GM19193 (cell line): ENCODE data around the gene NAP1L1.

ENCODE experiments used
- POLR2A ChIP-seq: IDR thresholded peaks from 4 replicates; pipeline ENCODE4 v1.6.1; 2011; ENCODE audit not compliant: insufficient read depth, insufficient read length; ENCODE audit errors: extremely low read depth

Gene NAP1L1

DNA sequence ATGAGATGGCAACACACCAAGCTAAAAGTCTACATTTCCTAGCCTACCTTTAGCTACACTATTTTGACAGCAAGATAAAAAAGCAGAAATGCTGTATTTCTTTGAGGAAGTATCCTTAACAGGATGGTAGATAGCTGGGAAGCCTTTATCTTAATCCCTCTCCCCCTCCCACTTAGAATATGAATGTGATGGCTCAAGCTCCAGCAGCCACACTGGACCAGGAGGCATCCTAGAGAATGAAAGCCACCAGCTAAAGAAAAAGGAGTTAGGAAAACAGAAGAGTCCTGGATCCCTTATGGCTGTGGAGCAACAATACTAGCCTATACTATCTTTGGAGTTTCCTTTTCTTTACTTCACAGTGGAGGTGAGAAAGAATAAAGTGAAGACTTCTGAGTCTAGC is 15.1 kb downstream of the NAP1L1 start:
- no peak for TF ChIP-seq POLR2A

DNA sequence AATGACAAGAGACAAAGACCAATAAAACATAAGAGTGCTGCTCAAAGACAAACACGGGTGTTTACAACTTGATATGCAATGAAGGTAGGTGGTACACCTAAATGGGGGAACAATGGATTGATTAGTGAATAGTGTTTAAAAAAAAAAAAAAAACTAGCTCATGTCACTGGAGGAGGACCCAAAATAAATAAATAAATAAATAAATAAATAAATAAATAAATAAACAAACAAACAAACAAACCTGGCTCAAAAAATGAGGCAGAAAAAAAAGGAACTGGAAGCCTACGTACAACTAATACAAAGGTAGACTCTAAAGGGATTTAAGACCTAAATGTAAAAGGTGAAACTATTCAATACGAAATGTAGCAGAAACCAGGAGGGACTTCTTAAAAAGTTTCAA is 18.6 kb downstream of the NAP1L1 start:
- no peak for TF ChIP-seq POLR2A

DNA sequence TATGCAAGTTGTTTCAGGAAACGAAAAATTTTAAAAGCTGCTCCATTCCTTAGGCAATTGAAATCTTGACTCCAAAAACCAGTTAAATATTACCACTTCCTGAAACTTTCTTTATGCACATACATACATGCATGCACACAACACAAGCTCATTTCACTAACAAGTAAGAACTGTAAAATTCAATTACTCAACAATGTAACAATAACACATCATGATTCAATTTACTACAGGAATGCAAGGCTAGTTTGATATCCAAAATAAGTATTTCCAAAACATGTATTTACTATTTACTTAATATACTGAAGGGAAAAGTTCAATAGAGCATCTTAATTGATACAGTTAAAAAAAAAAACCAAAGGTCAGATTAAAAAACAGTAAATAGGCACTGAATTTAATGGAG is 19.6 kb downstream of the NAP1L1 start:
- no peak for TF ChIP-seq POLR2A

GRCh38 chr12:76060111-76060510 is 24.4 kb downstream of the NAP1L1 start:
- no peak for TF ChIP-seq POLR2A

DNA sequence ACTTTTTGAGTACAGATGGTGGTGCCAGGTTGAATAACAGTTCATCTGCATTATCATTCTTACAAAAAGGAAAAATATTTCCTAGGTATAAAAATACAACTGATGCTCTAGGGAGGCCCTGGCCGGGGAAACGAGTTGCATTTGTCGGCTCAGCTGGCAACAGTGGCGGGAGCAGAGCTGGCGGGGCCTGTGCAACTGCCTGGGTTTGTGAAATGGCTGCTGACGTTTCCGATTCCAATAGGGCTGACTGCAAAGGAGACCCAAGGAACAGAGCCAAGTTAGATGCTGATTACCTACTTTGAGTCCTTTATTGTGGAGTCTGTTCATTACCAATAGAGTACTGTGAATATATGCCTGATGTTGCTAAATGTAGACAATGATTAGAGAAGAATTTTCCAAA is 27.2 kb downstream of the NAP1L1 start:
- no peak for TF ChIP-seq POLR2A

DNA sequence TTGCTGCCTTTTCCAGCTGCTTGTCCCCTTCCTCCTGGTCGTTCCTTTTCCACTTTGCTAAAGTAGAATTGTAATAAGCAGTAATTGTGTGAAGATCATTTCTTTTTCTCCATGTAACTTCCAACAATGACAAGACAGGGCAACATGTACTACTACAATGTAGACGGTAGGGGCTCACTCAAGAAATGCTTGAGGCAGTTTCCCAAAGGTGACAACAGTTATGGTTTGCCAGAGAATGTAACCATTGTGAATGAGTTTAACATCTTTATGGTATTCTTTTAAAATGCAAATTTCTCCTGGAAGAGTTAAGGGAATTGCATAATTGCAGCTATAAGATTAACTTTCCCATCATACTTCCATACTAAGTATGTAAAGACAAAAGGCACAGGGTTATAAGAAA is 29.1 kb downstream of the NAP1L1 start:
- no peak for TF ChIP-seq POLR2A

DNA sequence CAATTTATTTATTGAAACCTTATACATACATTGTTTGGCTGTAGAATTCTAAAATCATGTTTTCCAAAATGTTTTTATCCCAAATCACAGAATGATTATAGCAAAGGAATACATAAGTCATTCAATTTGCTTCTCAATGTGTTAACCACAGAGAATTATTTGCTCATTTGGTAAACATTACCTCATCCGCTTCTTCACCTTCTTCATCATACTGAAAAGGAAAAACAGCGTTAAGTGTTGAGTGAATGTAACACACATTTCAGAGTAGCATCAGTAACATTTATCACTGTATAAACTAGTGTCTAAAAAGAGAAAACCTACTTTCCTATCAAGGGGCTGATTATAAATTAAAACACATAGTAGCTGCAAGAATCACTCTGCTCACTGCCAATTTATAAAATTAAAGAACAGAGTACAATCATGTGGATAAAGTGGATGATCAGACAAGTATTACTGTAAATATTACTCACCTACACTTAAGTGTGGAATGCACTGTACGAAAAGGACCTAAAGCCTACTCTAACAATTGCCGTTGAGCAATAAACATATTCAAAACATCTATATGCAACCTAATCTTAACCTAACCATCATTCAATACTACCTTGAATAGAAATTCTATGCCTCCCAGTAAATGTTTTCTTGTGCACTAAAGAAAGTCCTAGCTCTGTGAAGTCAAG is 34.8 kb downstream of the NAP1L1 start:
- no peak for TF ChIP-seq POLR2A

DNA sequence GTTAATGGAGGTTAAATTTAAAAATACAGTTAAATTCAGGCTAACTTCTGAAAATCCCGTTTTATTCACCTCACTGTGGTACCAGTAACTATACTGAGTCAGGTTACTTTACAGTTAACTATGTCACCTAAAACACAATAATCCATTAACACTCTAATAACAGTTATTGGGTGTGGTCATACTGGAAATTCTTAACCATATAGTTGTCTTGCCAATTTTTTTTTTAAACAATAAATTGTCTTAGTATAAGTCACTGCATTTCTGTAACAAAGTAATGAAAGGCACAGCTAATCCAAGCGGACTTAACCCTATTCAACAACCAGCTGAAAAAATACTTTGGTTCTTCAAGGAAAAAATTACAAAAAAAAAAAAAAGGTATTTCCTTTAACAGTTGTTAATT is 36.7 kb downstream of the NAP1L1 start:
- no peak for TF ChIP-seq POLR2A

DNA sequence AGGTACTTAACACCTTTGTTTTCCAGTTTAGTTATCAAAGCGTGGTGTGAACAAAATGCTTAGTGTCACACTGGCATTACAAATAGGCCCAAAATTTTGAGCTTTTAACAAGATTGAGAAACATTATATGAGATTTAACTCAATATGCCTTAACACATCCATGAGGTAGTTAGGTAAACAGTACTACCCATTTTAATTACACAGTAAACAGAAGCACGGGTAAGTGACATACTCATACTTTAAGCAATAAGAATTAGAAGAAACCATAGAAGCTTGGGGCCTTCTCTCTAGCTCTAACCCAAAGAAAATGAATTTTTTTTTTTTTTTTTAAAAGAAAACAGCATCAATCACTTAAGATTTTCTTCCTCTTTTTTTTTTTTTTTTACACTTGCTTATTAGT is 37.4 kb downstream of the NAP1L1 start:
- no peak for TF ChIP-seq POLR2A

GRCh38 chr12:76043377-76043776 is 41.1 kb downstream of the NAP1L1 start:
- no peak for TF ChIP-seq POLR2A

DNA sequence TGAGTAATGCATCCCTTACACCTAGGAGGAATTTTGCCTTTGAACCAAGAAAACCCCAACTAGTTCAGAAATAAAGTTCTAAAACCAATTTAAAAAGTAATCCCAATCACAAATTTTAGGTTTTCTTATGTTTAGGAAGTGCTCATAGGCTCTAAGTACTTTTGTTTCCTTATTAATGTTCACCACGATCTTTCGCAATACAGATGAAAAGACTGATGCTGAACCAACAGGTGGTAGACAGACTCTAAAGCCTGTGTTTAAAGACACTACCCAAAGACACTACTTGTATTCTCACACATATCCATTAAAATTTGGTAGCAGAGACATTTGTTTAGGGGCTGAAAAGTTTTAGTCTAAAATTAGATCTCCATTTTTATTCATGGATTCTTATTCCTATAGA is 42.3 kb downstream of the NAP1L1 start:
- no peak for TF ChIP-seq POLR2A

DNA sequence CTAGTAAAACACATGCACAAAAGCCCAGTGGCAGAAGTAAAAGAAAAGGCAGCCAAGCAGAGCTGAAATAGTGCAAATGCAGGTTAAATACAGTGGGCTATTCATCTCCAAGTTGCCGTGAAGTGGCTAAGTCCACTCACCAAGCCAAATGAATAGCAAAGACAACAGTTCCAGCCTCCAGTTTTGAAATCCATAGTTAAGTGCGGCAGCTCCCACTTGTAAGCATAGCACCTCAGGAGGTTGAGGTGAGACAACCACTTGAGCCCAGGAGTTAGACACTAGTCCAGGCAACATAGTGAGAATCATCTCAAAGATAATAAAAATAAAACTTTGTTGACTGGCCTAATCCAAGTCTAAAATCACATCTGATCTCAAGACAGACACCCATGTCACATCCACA is 43.1 kb downstream of the NAP1L1 start:
- TF ChIP-seq POLR2A: no peak

GRCh38 chr12:76040461-76040860 is 44.0 kb downstream of the NAP1L1 start:
- TF ChIP-seq POLR2A: no peak

- no peak for TF ChIP-seq POLR2A
Observed at GRCh38 chr12:76038176-76038575, 46.3 kb downstream of the NAP1L1 start.

GRCh38 chr12:76037130-76038103 is 47.1 kb downstream of the NAP1L1 start:
- TF ChIP-seq POLR2A: no peak

GRCh38 chr12:76035045-76035444 is 49.4 kb downstream of the NAP1L1 start:
- TF ChIP-seq POLR2A: no peak
